SK-N-SH treated with all-trans-retinoic acid at 6 μM for 48 hours (cell line): Measurements from ENCODE around the gene CDH4.

Source experiments
- ESRRG ChIP-seq: fragments of 250-450 bp; sonication (Bioruptor Pico); IDR thresholded peaks from 2 replicates; pipeline ENCODE4 v1.6.1; 2021; ENCODE audit warnings: mild to moderate bottlenecking
- ZNF70 ChIP-seq: fragments of 450-650 bp; formaldehyde crosslinking; IDR thresholded peaks from 2 replicates; pipeline ENCODE4 v1.5.0; 2020; ENCODE audit warnings: mild to moderate bottlenecking, moderate library complexity

GRCh38 chr20:61976263-61976643 lies 724.2 kb downstream of the CDH4 start:
- no peak for TF ChIP-seq ZNF70 (CRISPR knock-in tag)
- TF ChIP-seq ESRRG (CRISPR knock-in tag): no peak
